ENCODE measurements around the gene NHLRC3. TPM values are rescaled to one million over a fixed set of nuclear protein-coding genes. Genes with fewer than 3 reads are reported as not detected.

The NHLRC3 gene
- total and polyA plus RNA-seq, 9 of the 15 experiments (the other 6 are each of a cell fraction or from before 2014, with no cell fraction given): 5.5 to 15.3 (median 9.0) TPM

DNA sequence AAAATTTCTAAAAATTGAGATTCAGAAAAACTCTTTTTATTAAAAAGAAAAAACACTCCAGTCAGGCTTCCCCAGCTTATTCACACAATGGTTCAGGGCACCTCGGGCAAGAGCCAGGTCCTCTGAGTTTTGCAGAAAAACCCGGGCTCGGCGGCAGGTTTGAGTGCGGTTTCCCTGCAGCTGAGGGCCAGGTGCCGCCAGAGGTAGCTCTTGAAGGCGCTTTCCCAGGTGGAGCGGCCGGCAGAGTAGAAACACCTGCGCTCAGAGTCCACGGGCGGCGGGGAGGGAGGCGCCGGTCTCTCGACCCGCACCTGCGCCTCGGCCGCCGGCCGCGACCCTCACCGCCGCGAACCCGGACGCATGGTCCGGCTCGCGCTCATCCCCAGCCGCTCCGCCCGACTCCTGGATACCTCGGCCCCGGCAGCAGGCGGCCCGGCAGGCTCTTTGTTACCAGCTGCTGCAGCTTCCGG, 811 bp upstream of the NHLRC3 start (continued):
- no peak for TF ChIP-seq FOXP1 (CRISPR knock-in tag; IDR thresholded peaks at IDR 0.05)
- TF ChIP-seq FUS (optimal IDR thresholded peaks at IDR 0.05; ENCODE audit: low read depth, low read length): peak; percentile 24
- TF ChIP-seq RBBP5 (IDR thresholded peaks at IDR 0.05; ENCODE audit: borderline replicate concordance, insufficient read depth, low read length, poor library complexity, severe bottlenecking): peak; percentile 94
- no peak for TF ChIP-seq POLR3G (IDR thresholded peaks at IDR 0.05; ENCODE audit: extremely low read depth, insufficient read length, insufficient replicate concordance)
- no peak for TF ChIP-seq NR2C2 (CRISPR knock-in tag; IDR thresholded peaks at IDR 0.05)
- TF ChIP-seq NR2C2 (tag; IDR thresholded peaks at IDR 0.05): no peak
- TF ChIP-seq, protein P1, sequence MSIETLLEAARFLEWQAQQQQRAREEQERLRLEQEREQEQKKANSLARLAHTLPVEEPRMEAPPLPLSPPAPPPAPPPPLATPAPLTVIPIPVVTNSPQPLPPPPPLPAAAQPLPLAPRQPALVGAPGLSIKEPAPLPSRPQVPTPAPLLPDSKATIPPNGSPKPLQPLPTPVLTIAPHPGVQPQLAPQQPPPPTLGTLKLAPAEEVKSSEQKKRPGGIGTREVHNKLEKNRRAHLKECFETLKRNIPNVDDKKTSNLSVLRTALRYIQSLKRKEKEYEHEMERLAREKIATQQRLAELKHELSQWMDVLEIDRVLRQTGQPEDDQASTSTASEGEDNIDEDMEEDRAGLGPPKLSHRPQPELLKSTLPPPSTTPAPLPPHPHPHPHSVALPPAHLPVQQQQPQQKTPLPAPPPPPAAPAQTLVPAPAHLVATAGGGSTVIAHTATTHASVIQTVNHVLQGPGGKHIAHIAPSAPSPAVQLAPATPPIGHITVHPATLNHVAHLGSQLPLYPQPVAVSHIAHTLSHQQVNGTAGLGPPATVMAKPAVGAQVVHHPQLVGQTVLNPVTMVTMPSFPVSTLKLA (conservative IDR thresholded peaks at IDR 0.05): no peak
- TF ChIP-seq SAP30 (IDR thresholded peaks at IDR 0.05; ENCODE audit: borderline replicate concordance, insufficient read depth, low read depth, low read length, poor library complexity, severe bottlenecking): peak; percentile 41

DNA sequence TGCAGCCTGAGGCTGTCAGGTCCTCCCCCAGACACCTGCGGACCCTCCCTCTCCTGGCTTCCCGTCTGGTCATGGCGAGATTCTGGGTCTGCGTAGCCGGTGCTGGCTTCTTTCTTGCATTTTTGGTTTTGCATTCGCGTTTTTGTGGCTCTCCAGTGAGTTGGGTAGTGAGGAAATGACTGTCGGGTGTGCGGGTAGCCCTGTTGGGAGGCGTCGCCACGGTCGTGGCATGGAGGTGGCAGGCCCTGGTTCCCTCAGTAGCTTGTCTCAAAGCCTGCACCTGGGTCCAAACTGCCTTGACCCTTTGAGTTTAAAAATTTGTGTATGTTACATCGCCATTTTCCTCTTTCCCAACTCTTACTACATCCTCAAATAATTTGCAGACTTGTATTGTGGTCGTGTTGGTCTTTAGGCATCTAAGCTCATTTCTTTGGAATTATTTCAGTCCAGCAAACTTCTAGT, 344 bp downstream of the NHLRC3 start:
- Histone ChIP-seq H3K4me3 (peak overlapping the region; percentile 87), H4K20me1 (replicated peaks; ENCODE audit: control insufficient read depth, insufficient read depth, low read length) (peaks cover 9% of the 10 kb centered on the region; the same call in 1 of the 2 replicates), H3K79me2 (ENCODE audit: control insufficient read depth, insufficient read depth, low read length) (peaks cover 67% of the 10 kb centered on the region), H3K27me3 (ENCODE audit: control insufficient read depth in 2 of 2, insufficient read depth in 2 of 2, low read length in 2 of 2) (no peaks in the 10 kb centered on the region), H3K36me3 (ENCODE audit: control insufficient read depth, insufficient read depth, low read length) (peaks cover 11% of the 10 kb centered on the region; the same call in 2 of the 3 replicates), H3K9me3 (replicated peaks; ENCODE audit: control insufficient read depth, insufficient read depth, low read depth, low read length) (no peaks in the 10 kb centered on the region), H3K4me1 (replicated peaks in 1 of 2; ENCODE audit: control insufficient read depth in 2 of 2, insufficient read depth in 2 of 2, low read length in 2 of 2) (peaks cover 7 to 11% of the 10 kb centered on the region in 2 experiments; a peak in 4 of 5 replicates), H3K27ac (ENCODE audit: extremely low read depth, low read depth, low read length) (peak overlapping the region; percentile 83), H2AFZ (ENCODE audit: low read depth, low read length) (peak overlapping the region; percentile 99), H3K9ac (ENCODE audit: insufficient read depth in 1 of 2, low read depth in 2 of 2, low read length in 2 of 2) (peak overlapping the region; percentile 82 to 96), H3K9me1 (ENCODE audit: control insufficient read depth, insufficient read depth, low read length) (no peaks in the 10 kb centered on the region), H3K4me2 (ENCODE audit: insufficient read depth, low read length) (peak overlapping the region; percentile 87)
- FAIRE-seq: peak; percentile 6
- intact Hi-C loops (cut with micrococcal nuclease): no loop called here
- DNase-seq (ENCODE audit: extremely low read depth in 1 of 4, low spot score in 3 of 4): peak in 2 of 4 experiments; percentile 4 to 25
- in situ Hi-C loops (cut with MboI): no loop called here
- ATAC-seq: peak; percentile 25
- BruUV-seq (replicated peaks): TSS peak; percentile 46
- CTCF ChIA-PET (ENCODE audit: low intra/inter-chr PET ratio): no interaction called here
- WGBS (ENCODE audit: insufficient coverage, low coverage, missing lambda C conversion rate): 2% methylated on average over 12 of the region's 15 CpGs
- POLR2A ChIA-PET: interaction anchor here (1.2 to 1.6 kb wide), 3 partner anchors 9 to 18 kb away, joined by 3 to 4 read pairs (median 3); no protein-coding TSS in a partner anchor
- TF ChIP-seq, protein P2, sequence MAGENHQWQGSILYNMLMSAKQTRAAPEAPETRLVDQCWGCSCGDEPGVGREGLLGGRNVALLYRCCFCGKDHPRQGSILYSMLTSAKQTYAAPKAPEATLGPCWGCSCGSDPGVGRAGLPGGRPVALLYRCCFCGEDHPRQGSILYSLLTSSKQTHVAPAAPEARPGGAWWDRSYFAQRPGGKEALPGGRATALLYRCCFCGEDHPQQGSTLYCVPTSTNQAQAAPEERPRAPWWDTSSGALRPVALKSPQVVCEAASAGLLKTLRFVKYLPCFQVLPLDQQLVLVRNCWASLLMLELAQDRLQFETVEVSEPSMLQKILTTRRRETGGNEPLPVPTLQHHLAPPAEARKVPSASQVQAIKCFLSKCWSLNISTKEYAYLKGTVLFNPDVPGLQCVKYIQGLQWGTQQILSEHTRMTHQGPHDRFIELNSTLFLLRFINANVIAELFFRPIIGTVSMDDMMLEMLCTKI (IDR thresholded peaks at IDR 0.05; ENCODE audit: partially characterized antibody): no peak
- TF ChIP-seq ZSCAN29 (IDR thresholded peaks at IDR 0.05) (peak; percentile 81), TEAD1 (CRISPR knock-in tag; IDR thresholded peaks at IDR 0.05) (0 out of 4 replicates have a peak, but pooled peaks of 1 of the 2 experiments have one; percentile 20), SAP30 (IDR thresholded peaks at IDR 0.05; ENCODE audit: borderline replicate concordance, insufficient read depth, low read depth, low read length, poor library complexity, severe bottlenecking) (peak; percentile 5)
- TF ChIP-seq, protein P3, sequence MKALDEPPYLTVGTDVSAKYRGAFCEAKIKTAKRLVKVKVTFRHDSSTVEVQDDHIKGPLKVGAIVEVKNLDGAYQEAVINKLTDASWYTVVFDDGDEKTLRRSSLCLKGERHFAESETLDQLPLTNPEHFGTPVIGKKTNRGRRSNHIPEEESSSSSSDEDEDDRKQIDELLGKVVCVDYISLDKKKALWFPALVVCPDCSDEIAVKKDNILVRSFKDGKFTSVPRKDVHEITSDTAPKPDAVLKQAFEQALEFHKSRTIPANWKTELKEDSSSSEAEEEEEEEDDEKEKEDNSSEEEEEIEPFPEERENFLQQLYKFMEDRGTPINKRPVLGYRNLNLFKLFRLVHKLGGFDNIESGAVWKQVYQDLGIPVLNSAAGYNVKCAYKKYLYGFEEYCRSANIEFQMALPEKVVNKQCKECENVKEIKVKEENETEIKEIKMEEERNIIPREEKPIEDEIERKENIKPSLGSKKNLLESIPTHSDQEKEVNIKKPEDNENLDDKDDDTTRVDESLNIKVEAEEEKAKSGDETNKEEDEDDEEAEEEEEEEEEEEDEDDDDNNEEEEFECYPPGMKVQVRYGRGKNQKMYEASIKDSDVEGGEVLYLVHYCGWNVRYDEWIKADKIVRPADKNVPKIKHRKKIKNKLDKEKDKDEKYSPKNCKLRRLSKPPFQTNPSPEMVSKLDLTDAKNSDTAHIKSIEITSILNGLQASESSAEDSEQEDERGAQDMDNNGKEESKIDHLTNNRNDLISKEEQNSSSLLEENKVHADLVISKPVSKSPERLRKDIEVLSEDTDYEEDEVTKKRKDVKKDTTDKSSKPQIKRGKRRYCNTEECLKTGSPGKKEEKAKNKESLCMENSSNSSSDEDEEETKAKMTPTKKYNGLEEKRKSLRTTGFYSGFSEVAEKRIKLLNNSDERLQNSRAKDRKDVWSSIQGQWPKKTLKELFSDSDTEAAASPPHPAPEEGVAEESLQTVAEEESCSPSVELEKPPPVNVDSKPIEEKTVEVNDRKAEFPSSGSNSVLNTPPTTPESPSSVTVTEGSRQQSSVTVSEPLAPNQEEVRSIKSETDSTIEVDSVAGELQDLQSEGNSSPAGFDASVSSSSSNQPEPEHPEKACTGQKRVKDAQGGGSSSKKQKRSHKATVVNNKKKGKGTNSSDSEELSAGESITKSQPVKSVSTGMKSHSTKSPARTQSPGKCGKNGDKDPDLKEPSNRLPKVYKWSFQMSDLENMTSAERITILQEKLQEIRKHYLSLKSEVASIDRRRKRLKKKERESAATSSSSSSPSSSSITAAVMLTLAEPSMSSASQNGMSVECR (CRISPR knock-in tag; IDR thresholded peaks at IDR 0.05): peak; percentile 42; the same call in 1 of the 2 replicates
